GM21515 (cell line): Measurements from ENCODE around the gene C1orf21.
A peak's percentile ranks its signal among the peaks of the same experiment; 100 is the strongest.

Source experiments
- ATAC-seq: cut with Tn5 transposase; IDR thresholded peaks from one replicate; pipeline ENCODE4 v1.9.1; 2021; ENCODE audit not compliant: unreplicated experiment

Gene C1orf21

DNA sequence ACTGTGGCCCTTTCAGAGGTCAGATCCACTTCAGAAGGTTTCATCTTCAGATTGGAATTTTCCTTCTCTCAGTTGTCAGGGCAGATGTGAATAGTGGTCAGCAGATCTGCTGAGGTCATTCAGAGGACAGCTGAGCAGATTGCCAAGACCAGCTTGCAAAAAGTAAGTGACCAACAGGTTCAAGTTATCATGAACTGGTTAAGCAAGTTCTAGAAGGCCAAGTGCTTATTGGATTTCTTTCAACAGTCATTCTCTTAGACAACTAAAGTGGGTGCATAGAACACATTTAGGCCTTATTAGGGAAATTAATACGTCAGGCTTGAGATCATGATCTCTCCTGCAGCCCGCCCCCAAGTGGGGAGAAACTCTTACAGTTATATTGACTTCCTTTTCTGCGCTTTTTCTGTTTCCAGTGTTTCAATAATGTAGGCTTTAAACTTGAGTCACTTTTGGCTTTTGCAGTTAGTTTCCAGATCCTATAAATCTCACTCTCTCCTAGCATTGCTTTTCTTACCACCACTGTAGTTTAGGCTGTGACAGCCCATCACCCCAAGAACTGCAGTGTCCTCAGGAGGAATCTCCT, 96.4 kb downstream of the C1orf21 start:
- no peak for ATAC-seq

DNA sequence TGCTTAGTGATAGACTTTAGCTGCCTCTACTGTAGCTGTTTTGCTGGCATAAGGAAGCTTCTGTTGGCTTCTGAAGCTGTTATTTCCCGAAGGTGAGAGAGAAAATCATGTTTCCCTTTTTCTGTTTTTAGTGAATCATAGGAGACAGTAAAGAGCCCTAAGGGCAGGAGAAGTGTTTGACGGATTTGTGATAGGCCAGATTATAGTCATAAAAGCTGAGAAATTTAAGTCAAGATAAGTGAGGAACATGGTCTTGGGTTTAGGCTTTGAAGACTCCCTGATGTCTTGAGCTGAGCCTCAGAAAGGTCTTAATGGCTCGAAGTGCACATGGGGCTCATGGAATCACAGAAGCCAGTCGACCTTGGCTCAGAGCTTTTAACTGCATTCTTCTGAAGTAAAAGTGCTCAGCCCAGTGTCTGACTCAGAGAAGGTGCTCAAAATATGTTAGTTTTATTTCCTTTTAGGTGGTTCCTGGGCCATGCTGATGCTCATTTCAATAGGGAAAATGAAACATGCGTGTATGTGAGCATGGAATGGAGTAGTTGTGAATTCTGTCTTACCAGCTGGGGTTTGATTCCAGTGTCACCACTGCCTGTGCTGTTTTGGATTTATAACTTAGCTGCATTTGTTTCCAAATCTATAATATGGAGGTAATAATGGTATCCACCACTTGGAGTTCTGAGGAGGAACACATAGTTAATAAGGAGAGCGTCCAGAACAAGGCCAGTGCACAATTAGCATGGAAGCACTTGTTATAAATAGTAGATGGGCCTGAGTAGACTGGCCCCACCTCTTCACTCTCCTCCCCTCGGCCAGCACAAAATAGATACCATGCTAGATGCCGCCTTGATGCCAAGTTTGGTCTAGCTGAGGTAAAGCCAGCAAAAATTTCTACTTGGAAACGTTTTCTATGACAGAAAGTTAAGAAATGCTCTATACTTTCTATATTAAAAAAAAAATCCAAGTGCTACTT, 99.2 kb downstream of the C1orf21 start:
- ATAC-seq = no peak

DNA sequence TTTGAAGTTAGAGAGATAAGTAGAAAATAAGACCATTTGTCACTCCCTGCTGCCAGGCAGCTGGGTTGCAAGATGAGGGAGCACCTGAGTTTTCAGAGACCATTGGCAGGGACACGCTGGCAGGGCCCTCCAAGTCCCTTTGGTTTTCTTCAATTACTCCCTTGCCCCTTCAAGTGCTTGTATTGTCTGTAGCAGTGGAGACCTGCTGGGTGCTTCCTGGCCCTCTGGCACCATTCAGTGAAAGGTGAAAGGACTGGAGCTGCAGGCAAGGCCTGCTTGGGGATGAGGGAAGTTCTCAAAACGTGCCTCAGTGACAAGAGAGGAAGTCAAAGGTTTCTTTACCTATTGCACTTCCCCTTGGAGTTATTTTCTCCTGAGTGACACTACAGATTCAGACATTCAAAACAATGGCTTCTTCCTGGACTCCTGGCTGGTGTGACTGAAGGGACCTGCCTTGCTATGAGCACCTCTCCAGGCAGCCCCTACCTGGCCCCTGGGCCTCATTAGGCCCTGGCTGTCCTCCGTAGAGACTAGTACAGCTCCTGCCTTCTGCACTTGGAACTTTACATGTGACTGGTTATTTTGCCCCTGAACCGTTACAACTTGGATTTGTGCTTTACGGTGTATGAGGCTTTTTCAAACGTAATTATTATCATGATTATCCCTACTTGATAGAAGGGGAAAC, 100.1 kb downstream of the C1orf21 start:
- no peak for ATAC-seq

DNA sequence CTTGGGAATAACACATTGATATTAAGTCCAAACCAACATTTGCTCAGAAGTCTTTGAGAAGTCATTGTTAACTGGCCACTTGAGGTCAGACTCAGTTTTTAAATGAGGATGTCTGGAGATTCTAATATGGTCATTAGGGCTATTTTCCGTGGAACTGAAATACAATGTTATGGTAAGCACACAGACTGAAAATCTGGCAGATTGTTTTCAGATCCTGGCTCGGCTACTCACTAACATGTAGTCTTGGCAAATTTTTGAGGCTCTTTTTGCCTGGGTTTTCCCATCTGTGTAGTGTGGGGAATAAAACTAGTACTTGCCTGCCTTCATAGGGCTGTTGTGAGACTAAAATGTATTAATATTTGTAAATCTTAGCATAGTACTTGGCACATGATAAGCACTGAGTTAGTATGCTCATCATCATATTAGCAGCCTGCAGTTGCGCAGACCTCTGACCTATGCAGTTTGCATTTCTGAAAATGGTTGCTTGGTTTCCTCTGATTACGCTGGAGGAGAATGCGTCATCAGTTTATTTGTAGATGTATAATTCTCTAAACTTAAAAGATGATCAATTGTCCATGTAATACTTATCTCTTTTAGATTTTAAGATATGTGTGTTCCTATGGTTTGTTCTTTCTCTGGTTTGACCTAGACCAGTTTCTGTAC, 100.8 kb downstream of the C1orf21 start:
- no peak for ATAC-seq

DNA sequence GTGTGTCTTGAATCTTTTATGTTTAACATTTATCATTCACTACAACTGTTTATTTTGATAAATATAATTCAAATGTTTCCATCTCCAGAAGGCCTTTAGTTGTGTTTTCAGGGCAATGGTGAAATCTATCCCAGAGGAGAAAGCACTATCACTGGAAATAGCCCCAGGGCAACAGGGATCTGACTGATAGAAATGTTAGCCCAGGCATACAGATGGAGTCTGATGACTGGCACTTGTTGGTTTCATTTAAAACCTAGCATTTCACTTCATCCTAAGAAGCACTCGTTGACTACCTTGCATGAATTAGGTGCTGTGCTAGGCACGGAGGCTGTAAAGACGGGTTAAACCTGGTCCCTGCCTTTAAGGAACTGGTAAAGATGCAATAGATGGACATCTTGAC, 103.1 kb downstream of the C1orf21 start:
- no peak for ATAC-seq

DNA sequence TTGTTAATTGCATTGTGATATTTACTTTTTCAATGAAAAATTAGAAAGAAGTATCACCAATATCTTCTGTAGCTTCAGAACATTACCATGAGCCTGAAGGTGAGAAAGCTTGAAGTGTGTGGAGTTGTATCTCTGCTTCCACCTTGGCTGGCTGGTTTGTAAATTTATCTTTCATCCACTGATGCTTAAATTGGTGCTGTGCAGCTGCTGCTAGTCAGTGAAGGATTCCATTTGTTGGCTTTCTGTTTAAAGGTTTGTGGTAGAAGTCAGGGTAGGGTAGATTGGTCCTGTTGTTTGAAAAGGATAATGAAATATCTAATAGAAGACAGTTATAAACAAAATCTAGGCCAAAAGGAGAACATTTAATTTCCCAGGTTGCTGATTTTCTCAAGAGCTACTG, 105.7 kb downstream of the C1orf21 start:
- no peak for ATAC-seq

DNA sequence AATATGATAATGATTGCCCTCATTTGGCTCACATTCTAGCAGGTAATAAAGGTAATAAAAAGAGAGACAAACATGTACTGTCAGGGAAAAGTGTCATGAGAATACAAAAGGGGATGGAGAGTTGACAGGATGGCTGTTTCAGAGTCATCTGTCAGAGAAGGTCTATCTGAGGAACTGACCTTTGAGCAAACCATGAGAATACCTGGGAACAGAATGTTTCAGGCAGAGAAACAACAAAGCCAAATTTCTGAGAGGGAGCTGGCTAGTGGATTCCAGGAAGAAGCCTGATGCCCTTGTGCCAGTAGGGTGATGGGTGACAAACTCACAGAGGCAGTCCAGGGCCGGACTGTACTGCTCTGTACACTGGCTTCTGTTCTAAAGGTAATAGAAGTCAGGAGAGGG, 107.2 kb downstream of the C1orf21 start:
- no peak for ATAC-seq

DNA sequence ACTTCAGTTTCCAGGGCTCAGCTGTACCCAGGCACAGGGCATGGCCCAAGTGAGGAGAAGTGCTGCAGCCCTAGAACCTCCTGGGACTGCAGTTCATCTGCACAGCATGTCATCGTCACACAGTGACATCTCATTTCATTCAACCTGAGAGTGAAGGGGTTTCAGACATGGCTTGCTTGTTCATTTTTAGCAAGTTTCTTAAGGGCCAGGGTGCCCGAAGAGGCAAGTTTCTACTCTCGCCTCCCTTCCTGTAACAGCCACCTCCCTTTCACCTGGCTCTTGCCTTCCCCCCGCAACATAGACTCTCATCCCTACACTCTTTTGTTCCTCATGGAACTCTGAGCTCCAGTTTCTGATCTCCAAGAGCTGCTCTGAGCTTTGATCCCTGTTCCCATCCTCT, 108.1 kb downstream of the C1orf21 start:
- ATAC-seq = peak; percentile 89

DNA sequence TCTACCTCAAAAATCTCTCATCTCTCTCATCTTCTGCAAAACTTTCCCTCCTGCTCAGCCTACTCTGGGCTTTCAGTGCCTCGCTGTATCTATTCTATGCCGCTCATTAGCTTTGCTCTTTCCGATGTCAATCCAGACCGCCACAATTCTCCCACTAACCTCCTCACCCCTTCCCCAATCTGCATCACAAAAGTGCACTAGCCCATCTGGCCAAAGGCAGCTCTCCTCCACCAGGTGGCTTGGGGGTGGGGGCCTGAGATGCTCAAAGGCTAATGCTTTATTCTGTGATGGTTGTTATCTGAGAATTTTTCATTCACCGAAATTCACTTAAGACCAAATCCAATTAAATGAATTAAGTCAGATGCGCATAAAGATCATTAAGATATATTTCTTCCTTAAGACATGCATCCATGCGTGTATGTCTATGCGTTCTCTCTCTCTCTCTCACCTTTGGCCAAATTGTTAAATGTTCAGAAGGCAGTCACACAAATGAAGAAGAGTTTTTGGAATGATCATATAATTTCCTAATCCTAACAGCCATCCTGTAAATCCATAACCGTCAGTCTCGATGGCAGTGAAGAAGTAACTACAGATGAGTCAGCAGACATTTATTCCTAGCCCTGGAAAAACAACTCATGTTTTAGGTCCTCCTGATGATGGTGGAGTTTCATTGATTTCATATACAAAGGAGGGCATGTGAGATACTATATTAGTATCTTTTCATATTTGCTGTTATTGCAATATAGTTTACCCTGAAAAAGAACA, 111.3 kb downstream of the C1orf21 start:
- no peak for ATAC-seq

DNA sequence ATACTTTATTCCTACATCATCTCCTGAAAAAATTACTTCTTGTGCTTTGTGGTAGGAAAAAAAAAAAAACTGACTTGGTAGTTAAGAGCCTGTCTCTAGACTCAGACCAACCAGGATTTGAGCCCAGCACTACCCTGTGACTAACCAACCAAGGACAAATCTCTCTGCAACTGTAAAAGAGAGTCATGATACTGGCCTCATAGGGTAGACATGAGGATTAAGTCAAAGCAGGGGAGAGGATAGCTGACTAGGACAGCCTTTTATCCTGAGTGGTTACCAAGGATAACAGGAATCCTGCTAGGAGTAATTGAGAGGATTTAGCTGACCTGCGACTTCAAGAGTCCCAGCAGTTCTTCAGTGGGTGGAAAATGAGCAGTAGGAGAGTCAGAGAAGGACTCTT, 112.8 kb downstream of the C1orf21 start:
- ATAC-seq = no peak

DNA sequence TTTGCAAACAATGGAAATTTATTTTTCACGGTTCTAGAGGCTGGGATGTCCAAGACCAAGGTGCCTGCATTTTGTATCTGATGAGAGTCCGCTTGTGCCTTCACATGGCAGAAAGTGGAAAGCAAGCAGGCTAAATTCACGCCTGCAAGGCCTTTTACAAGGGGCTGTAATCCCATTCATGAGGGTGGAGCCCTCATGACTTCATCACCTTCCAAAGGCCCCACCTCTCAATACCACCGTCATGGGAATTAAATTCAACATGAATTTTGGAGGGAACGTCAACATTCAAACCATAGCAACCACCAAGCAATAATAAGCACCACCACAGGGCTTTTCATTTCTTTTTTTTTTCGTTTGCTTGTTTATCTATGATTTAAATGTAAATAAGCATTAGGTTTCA, 115.3 kb downstream of the C1orf21 start:
- no peak for ATAC-seq

DNA sequence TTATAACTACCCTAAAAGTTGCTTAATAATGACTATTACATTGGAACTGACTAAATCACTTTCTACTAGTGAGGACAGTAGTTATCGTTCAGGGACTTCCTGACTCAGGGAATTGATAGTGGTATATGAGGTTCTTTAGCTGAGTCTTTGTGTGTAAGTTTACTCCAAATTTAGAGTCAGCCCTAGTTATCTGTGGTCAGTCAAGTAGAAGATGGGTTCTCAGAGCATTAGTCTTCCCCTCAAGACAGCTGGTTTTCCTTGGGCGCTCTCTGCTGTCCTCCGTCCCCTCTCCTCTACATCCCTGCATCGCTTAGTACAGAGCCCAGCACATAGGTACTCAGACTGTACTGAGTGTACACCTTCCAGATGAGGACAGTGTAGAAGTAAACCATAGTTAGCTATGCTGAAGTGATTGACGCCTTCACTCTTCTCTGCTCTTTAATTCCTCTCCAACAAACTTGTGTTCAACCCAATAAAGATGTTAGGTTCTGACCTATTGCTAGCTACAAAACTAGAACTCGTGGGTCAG, 116.5 kb downstream of the C1orf21 start:
- ATAC-seq = no peak

DNA sequence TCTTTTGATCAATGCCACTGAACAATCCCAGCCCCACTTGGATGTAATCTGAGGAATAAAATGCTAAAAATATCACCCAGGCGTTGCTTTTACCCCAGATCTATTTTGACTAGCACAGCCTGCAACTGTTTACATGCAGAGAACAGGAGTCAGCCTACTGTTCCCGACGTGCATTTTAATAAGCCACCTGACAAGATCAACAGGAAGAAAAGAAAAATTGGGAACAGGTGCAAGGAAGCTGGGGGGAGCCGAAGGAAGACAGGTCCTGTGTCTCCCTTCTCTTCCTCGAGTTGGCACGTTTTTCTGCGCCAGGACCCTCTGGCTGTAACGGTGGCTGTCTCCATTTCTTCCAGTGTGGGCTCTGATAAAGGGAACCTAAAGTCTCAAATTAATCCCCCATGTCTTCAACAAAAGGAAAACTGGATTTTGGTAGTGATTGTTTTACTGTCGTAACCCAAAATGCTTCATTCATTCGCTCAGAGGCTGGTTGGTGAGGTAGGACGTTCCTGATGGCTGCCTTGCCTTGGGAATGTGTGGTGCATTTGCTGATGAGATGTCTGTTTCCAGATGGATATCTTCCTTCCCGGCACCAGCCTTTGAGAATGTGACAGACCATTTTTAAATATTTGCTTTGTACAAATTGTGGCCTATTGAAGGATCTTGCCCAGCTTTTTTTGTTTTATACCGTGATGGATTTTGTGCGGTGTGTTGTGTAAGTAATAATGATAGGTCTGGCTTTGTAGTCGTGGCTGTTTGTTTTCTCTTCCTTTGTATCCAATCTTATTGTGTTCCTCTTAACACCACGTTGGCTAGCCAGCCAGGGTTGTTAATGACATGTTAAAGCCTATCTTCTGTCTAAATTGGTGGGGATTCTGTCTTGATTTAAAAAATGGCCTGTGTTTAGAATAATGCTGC, 117.5 kb downstream of the C1orf21 start:
- ATAC-seq = no peak

DNA sequence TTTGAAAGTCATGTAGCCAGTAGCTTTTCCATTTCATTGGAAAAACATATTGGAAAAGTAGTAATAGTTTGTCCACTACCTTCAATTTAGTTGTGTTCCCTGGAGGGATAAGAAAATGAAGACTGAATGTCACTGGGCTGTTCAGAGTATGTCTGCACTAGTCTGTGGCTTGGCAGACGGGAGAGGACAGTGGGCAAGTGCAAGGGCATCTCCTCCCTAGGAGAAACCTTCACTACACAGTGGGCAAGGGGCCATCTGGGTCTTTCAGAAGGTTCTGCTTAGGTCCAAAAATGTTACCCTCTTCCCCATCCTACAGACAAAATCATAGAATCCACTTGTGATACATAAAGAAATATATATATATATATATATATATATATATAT, 118.1 kb downstream of the C1orf21 start:
- no peak for ATAC-seq

DNA sequence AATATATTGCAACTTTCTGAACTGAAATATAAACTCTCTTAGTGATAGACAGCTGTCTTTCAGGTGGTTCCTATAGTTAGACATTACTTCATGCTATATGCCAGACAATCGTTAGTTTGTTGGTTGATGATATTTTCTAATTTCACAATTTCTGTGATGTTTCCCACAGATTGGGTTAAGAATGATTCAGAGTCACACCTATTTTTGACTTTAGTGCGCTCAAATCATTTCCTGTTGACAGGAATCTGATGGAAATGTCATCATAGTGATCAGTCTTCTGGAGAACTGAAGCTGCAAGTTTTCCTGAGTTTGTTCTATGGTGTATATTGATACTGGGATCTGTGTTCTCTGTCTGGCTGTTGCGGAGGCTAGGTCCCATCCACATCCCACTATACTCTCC, 119.7 kb downstream of the C1orf21 start:
- no peak for ATAC-seq

DNA sequence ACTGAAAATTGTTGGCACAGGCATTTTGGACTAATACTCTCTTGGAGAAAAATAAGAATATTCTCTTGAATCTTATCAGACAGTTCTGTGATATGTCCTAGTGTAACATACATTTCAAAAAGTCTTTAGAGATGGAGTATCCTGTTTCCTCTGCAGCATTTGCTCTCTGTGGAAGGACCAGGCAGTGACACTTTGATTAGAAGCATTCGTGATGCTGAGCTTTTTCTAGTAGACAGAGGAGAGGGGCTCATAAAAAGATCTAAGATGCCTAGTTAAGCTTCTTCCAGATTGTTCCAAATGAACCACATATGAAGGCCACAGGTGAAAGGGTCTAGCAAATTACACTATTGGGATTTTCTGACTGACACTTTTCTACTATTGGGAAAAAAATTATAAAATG, 120.3 kb downstream of the C1orf21 start:
- ATAC-seq = no peak

DNA sequence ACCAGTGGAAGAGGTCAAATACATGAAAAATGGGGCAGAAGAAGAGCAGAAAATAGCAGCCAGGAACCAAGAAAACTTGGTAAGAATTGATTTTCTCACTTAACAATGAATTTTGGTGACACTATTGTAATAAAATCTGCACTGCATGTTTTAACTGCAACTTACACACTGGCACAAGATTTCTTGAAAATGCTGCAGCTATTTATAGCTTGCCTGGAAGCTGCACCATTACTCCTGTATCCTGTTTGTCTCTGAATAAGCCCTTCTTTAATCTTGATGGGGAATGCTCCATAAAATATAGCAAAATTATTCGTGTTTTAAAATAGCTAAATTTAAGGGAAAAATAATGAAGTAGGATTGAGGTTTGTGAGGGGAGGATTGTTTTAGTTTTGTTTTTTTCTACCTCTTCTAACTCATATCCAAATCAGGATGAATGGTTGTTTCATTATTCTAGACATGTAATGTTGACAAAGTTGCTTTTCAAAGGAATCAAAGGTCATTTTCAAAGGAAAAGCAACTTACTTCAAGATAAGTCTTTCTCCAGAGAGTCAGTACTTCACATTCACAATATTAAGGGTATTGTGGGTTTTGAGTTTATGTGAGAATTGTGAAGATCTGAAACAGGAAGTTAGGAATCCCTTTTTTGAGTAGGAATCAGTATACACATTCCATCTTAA, 120.9 kb downstream of the C1orf21 start:
- no peak for ATAC-seq

DNA sequence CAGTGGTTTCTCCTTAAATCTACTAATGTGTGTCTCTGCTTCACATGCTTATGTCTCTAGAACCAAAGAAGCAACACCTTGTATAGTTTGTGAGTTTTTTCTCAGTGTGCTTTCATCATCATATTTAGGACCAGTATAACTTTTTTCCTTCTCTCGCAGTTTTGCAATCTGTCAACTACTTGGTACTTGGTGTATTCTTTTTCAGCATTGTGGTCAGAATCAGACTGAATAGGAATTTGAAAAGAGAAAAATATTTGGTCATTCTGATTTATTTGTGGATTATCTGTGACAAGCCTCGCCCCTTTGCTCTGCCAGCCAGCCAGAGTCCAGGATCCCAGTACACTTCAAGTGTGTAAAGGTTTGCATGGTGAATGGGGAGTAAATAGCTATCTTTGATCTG, 122.3 kb downstream of the C1orf21 start:
- no peak for ATAC-seq

DNA sequence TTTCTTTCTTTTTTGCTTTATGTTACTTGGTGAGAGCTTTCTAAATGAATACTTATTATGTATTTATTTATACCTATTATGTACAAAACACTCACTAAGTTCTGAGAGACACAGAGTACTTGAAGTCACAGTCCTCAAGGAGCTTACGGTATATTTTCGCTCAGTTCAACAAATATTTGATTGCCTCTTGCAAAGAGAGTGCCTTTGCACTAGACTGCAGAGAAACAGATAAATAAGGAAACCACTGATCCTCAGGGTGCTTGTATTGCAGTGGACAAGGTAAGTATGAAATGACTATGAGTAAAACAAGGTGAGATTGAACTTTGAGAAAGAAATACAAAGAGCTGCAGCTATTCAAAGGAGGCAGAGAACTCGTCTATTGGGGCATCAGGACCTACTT, 123.3 kb downstream of the C1orf21 start:
- no peak for ATAC-seq
